IPS DF 6.9 (cell line): ENCODE data around the gene CIRBP.
"Not testable (repeated sequence)": the region's sequence is repeated elsewhere in the genome, so short reads cannot be mapped to it uniquely, and the experiment has no call there.

Source experiments
- DNase-seq: peaks from one replicate; pipeline ENCODE4 v3.0.0-alpha.2; 2013; ENCODE audit warnings: low read depth, low spot score
- H3K27ac ChIP-seq: one replicate; pipeline ENCODE4 v1.5.1; 2013; ENCODE audit warnings: low read length, control low read depth
- H3K27me3 ChIP-seq: 2 replicates; pipeline ENCODE4 v1.6.1; 2013; ENCODE audit warnings: mild to moderate bottlenecking, low read length; ENCODE audit not compliant: control insufficient read depth, insufficient read depth
- H3K36me3 ChIP-seq: 2 replicates; pipeline ENCODE4 v1.6.1; 2013; ENCODE audit warnings: low read length; ENCODE audit not compliant: control insufficient read depth, insufficient read depth
- H3K4me1 ChIP-seq: 2 replicates; pipeline ENCODE4 v1.6.1; 2013; ENCODE audit warnings: low read length; ENCODE audit not compliant: control insufficient read depth, insufficient read depth
- H3K4me3 ChIP-seq: 2 replicates; pipeline ENCODE4 v1.5.1; 2013; ENCODE audit warnings: mild to moderate bottlenecking, low read length
- H3K9me3 ChIP-seq: 2 replicates; pipeline ENCODE4 v1.6.1; 2013; ENCODE audit warnings: low read length, inconsistent platforms; ENCODE audit not compliant: control insufficient read depth, insufficient read depth
- WGBS: extraction: QIAGEN DNeasy Blood & Tissue Kit; methylation state at CpG from one replicate; pipeline ENCODE4 v1.1.7; 2013; ENCODE audit warnings: mixed read lengths, missing lambda C conversion rate; ENCODE audit not compliant: insufficient read length, insufficient coverage; 5-methylcytosine and 5-hydroxymethylcytosine counted together

The CIRBP gene

DNA sequence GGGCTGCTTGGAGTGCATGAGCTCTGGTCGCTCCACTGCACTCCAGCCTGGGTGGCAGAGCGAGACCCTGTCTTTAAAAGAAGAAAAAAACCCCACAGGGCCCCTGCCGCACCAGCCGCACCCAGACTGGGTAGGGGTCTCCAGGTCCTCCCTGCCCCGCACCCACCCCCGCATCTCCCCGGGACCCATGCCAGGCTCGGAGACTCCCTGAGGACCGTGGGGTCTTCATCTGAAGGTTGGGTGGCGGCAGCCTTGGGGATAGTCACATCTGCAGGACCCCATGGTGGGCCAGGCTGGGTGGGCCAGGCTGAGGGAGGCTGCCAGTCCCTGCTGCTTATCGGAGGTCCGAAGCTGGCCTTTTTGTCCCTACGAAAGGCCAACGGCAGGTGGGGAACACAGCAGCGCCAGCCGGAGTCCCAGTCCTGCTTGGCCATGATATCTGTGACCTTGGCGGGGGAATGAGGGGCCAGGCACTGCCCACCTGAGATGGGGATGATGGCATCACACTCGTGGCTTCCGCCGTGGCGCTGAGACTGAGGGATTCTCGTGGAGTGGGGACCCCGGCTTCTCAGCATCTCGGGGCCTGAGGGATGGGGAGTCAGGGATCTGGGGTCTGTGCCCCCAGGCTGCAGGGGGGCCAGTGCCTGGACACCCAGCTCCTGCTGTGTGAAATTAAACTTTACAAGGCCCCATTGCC is 27.6 kb downstream of the CIRBP start:
- no peaks in the 10 kb centered on the region for H3K27me3 ChIP-seq
- no peak for DNase-seq
- H3K27ac ChIP-seq: no peak overlapping the region
- H3K9me3 ChIP-seq: no peaks in the 10 kb centered on the region
- no peak overlapping the region for H3K4me3 ChIP-seq
- no peaks in the 10 kb centered on the region for H3K36me3 ChIP-seq
- no CpG with 5 or more reads among the region's 24 CpGs for WGBS
- no peaks in the 10 kb centered on the region for H3K4me1 ChIP-seq

DNA sequence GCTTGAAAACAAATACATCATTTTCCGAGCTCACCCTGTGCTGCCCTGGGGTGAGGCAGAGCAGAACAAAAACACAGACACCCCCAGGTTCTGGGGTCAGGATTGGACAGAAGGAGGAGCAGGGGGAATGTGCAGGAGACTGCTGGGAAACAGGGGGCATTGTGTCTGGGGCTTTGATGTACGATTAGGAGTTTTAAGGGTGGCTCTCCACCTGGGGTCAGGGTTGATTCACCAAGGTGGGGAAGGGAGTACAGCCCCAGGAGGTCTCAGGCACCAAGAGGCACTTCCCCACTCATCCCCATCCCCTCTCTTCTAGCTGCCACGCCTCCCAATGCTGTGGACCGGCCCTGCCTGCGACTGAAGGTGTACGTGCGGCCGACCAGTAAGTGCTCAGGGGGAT is 29.1 kb downstream of the CIRBP start:
- no peak for DNase-seq
- Histone ChIP-seq H3K27me3 (no peaks in the 10 kb centered on the region), H3K4me3 (no peak overlapping the region), H3K36me3 (no peaks in the 10 kb centered on the region), H3K9me3 (no peaks in the 10 kb centered on the region), H3K4me1 (no peaks in the 10 kb centered on the region), H3K27ac (no peak overlapping the region)
- WGBS: no CpG with 5 or more reads among the region's 8 CpGs

DNA sequence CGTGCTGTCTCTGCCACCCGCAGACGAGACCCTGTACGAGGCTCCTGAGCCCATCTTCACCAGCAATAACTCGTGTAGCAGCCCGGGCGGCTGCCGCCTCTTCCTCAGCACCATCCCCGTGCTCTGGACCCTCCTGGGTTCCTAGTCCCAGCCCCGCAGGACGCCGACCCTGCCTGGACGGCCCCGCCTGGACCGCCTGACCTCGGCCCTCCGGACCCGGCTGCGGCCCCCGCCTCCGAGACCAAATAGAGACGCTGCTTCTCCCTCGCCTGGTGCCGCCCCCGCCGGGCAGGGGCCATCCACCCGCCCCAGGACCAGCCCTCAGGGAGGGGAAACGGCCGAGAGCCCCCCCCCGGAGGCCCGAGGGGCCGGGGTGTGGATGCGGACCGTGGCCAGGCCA is 30.7 kb downstream of the CIRBP start:
- no peaks in the 10 kb centered on the region for H3K27me3 ChIP-seq
- no peak overlapping the region for H3K27ac ChIP-seq
- no peak overlapping the region for H3K4me3 ChIP-seq
- no peaks in the 10 kb centered on the region for H3K9me3 ChIP-seq
- H3K4me1 ChIP-seq: no peaks in the 10 kb centered on the region
- no CpG with 5 or more reads among the region's 34 CpGs for WGBS
- no peaks in the 10 kb centered on the region for H3K36me3 ChIP-seq
- DNase-seq: no peak

DNA sequence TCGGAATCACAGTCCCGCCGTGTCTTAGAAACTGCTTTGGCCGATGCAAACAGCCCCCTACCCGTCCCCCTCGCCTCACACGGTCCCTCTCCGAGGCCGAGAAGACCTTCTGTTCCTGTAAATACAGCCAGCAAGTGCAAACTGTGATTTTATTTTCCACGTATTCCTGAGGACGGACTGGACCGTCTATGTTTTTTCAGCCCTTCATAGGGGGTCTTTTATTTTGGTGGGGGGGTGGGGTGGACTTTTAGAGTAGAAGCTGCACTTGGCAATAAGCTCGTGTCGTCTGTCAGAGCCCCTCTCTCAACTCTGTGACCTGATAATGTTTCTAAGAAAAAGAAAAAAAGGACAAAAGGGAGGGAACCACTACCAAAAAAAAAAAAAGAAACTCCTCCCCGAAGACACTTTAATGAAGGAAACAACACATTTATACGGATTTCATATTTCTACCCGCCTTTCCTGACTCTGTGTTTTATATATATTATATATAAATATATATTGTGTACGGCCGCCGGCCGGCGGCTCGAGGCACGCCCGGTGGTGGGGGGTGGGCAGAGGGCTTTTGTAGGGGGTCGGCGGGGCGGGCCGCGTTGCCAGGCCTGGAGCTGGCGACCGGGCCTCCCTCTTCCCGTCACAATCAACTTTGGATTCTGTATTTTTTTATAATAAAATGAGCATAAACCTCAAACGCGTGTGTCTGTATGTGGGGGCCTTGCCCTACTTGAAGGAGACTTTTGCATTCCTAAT is 31.8 kb downstream of the CIRBP start:
- no peaks in the 10 kb centered on the region for H3K9me3 ChIP-seq
- no peak overlapping the region for H3K27ac ChIP-seq
- no peaks in the 10 kb centered on the region for H3K27me3 ChIP-seq
- H3K36me3 ChIP-seq: no peaks in the 10 kb centered on the region
- H3K4me3 ChIP-seq: no peak overlapping the region
- WGBS: no CpG with 5 or more reads among the region's 35 CpGs
- no peak for DNase-seq
- no peaks in the 10 kb centered on the region for H3K4me1 ChIP-seq

DNA sequence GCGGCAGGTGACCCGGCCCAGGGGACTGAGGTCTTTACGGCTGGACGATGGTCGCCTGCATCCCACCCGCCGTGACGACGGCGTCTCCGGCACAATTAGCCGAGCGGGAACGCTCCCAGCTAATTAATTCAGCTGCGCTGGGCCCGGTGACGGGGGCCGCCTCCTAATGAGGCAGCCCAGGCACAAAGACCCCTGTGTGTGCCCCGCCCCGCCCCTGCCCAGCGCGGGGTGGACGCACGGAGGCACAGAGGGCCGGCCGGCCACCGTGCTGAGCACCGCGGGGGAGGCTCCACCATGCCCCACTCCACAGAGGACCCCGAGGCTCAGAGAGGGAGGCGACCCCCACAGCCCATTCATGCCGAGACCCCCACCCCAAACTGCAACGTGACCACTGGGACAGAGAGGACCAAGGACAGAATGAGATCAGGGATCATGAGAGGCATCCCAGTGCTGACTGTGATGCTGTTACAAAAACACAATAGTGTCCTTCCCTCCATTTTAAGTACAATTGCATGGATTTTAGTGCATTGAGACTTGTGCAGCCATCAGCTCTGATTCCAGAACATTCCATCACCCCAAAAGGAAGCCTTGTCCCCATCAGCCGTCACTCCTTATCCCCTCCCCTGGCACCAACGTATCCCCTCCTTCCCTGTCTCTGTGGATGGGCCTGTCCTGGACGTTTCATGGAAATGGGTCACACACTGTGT is 33.6 kb downstream of the CIRBP start:
- H3K36me3 ChIP-seq: no peaks in the 10 kb centered on the region
- WGBS: no CpG with 5 or more reads among the region's 36 CpGs
- no peaks in the 10 kb centered on the region for H3K27me3 ChIP-seq
- DNase-seq: no peak
- no peaks in the 10 kb centered on the region for H3K4me1 ChIP-seq
- H3K4me3 ChIP-seq: no peak overlapping the region
- no peak overlapping the region for H3K27ac ChIP-seq
- no peaks in the 10 kb centered on the region for H3K9me3 ChIP-seq

DNA sequence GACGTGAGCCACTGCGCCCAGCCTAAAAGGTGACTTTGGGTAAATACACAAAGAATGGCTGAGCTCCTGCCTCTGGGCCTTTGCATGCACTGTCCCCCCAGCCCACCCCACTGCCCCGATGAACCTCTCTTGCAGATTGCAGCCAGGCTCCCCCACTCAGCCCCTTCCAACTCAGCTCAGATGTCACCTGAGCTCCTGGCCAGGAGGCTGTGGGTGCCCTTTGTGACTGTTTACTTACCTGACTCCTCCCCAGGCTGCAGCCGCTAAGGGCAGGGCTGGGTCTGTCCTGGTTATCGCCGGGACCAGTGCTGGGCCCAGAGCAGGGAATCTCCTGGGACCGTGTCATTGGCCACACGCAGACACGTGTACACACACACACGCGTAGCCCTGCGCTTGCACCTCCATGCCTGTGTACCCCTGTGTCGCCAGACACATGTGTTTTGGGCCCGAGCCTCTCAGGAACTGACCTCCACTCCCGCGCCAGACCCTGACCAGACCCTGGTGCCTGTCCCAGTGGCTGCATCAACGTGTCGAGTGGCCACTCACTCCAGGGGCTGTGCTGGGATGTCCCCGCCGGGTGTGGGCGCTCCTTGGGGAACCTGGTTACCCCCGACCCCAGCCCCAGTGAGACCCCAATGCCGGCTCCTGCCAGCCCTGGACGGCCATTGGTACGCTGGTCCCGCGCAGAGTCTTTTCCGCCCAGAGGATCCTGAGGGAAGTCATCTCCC is 35.2 kb downstream of the CIRBP start:
- H3K27me3 ChIP-seq: no peaks in the 10 kb centered on the region
- no peak for DNase-seq
- no peaks in the 10 kb centered on the region for H3K4me1 ChIP-seq
- H3K9me3 ChIP-seq: no peaks in the 10 kb centered on the region
- WGBS: no CpG with 5 or more reads among the region's 28 CpGs
- no peaks in the 10 kb centered on the region for H3K36me3 ChIP-seq
- H3K4me3 ChIP-seq: no peak overlapping the region
- H3K27ac ChIP-seq: no peak overlapping the region

DNA sequence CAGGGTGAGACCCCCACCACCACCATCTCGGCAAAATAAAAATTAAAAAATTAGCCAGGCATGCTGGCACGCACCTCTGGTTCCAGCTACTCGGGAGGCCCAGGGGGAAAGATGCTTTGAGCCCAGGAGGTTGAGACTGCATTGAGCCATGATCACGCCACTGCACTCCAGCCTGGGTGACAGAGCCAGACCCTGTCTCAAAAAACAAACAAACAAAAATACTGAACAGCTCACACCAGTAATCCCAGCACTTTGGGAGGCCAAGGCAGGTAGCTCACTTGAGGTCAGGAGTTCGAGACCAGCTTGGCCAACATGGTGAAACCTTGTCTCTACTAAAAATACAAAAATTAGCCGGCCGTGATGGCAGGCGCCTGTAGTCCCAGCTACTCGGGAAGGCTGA is 36.2 kb downstream of the CIRBP start:
- DNase-seq, H3K4me1 ChIP-seq, H3K36me3 ChIP-seq, H3K27ac ChIP-seq, H3K27me3 ChIP-seq, H3K9me3 ChIP-seq, H3K4me3 ChIP-seq: not testable (repeated sequence)
- no CpG with 5 or more reads among the region's 9 CpGs for WGBS

DNA sequence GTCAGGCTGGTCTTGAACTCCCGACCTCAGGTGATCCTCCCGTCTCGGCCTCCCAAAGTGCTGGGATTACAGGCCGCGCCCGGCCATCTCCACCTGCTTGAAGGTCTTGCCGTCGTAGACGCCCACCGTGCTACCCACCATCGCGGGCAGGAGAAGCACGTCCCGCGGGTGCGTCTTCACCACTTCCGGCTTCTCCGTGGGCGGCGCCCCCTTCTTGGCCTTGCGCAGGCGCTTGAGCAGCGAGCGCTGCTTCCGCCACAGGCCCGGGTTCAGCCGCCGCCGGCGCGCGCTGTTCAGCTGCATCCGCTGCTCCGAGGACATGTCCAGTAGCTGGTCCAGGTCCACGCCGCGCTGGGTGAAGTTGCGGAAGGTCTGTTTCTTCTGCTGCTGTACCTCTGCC is 38.2 kb downstream of the CIRBP start:
- Histone ChIP-seq H3K4me1 (no peaks in the 10 kb centered on the region), H3K27me3 (no peaks in the 10 kb centered on the region), H3K4me3 (no peak overlapping the region), H3K36me3 (no peaks in the 10 kb centered on the region), H3K9me3 (no peaks in the 10 kb centered on the region), H3K27ac (no peak overlapping the region)
- no peak for DNase-seq
- no CpG with 5 or more reads among the region's 38 CpGs for WGBS

DNA sequence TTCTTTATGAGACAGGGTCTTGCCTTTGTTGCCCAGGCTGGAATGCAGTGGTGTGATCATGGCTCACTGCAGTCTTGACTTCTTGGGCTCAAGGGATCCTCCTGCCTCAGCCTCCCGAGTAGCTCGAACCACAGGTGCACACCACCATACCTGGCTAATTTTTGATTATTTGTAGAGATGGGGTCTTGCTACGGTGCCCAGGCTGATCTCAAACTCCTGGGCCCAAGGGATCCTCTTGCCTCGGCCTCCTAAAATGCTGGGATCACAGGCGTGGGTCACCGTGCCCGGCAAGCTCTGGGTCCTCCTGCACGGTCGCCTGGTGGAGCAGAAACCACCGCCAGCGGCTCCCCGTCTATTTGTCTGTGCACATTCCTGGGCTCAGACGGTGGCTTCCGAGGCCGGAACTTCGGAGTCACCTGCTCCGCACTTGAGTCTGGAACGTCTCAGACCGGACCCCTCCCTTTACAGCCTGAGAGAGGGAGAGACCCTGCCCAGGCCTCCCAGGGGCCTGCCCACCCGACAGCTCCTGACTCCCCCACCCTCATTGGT is 38.7 kb downstream of the CIRBP start:
- no CpG with 5 or more reads among the region's 20 CpGs for WGBS
- H3K36me3 ChIP-seq: no peaks in the 10 kb centered on the region
- no peak overlapping the region for H3K4me3 ChIP-seq
- DNase-seq: no peak
- H3K4me1 ChIP-seq: no peaks in the 10 kb centered on the region
- no peaks in the 10 kb centered on the region for H3K9me3 ChIP-seq
- H3K27me3 ChIP-seq: no peaks in the 10 kb centered on the region
- H3K27ac ChIP-seq: no peak overlapping the region

DNA sequence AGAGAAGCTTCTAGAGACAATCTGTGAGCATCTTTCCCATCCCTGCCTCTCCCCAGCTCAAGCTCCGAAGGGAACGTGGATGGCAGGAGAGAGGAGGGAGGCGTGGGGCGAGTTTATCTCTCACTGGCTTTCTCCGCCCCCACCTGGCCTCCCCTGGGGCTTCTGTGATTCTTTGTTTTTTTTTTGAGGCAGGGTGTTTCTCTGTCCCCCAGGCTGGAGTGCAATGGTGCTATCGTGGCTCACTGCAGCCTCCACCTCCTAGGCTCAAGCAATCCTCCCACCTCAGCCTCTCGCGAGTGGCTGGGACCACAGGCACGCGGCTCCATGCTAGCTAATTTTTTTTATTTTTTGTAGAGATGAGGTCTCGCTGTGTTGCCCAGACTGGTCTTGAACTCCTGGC is 39.6 kb downstream of the CIRBP start:
- H3K4me3 ChIP-seq: no peak overlapping the region
- H3K4me1 ChIP-seq: no peaks in the 10 kb centered on the region
- H3K9me3 ChIP-seq: no peaks in the 10 kb centered on the region
- no peaks in the 10 kb centered on the region for H3K36me3 ChIP-seq
- no peaks in the 10 kb centered on the region for H3K27me3 ChIP-seq
- DNase-seq: no peak
- no CpG with 5 or more reads among the region's 11 CpGs for WGBS
- H3K27ac ChIP-seq: no peak overlapping the region
